Measurements from ENCODE around the gene ABCA13. TPM values are rescaled to one million over a fixed set of nuclear protein-coding genes. Genes with fewer than 3 reads are reported as not detected.

Gene ABCA13
- total RNA-seq, 1 experiment from 2014 or later: not detected

DNA sequence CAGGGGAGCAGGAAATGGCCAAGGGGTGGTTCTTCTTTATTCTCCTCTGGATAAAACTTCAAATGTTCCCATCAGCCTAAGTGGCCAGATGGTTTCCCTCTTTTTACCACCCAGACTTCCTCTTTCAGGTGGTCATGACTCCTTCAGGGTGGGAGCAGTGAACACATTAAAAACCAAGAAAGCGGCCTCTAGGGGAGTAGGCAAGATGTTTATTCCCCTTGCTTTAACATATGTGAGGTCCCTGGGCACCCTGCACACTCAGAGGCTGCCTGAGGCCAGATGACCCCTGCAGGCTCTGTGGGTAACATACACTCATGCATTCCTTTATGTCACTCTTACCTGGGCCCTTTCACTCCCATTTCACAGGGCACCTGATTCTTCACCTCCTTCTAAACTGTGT lies 357.4 kb downstream of the ABCA13 start (continued):
- TF ChIP-seq, protein P1, sequence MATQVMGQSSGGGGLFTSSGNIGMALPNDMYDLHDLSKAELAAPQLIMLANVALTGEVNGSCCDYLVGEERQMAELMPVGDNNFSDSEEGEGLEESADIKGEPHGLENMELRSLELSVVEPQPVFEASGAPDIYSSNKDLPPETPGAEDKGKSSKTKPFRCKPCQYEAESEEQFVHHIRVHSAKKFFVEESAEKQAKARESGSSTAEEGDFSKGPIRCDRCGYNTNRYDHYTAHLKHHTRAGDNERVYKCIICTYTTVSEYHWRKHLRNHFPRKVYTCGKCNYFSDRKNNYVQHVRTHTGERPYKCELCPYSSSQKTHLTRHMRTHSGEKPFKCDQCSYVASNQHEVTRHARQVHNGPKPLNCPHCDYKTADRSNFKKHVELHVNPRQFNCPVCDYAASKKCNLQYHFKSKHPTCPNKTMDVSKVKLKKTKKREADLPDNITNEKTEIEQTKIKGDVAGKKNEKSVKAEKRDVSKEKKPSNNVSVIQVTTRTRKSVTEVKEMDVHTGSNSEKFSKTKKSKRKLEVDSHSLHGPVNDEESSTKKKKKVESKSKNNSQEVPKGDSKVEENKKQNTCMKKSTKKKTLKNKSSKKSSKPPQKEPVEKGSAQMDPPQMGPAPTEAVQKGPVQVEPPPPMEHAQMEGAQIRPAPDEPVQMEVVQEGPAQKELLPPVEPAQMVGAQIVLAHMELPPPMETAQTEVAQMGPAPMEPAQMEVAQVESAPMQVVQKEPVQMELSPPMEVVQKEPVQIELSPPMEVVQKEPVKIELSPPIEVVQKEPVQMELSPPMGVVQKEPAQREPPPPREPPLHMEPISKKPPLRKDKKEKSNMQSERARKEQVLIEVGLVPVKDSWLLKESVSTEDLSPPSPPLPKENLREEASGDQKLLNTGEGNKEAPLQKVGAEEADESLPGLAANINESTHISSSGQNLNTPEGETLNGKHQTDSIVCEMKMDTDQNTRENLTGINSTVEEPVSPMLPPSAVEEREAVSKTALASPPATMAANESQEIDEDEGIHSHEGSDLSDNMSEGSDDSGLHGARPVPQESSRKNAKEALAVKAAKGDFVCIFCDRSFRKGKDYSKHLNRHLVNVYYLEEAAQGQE (IDR thresholded peaks at IDR 0.05; ENCODE audit: low read depth): no peak
- no peak for TF ChIP-seq SP1 (IDR thresholded peaks at IDR 0.05; ENCODE audit: low read depth)
- no peak for TF ChIP-seq EZH2phosphoT487 (IDR thresholded peaks at IDR 0.05; ENCODE audit: borderline replicate concordance)
- TF ChIP-seq ZBTB33 (IDR thresholded peaks at IDR 0.05; ENCODE audit: extremely low read depth, insufficient replicate concordance, low read length): no peak
- no peak for TF ChIP-seq ELF1 (IDR thresholded peaks at IDR 0.05; ENCODE audit: borderline replicate concordance, low read depth)
- TF ChIP-seq YY1 (IDR thresholded peaks at IDR 0.05; ENCODE audit: extremely low read depth, insufficient replicate concordance, low read depth, low read length): no peak
- no peak for TF ChIP-seq POLR2A (IDR thresholded peaks at IDR 0.05; ENCODE audit: borderline replicate concordance, extremely low read depth, insufficient read depth, insufficient read length)

DNA sequence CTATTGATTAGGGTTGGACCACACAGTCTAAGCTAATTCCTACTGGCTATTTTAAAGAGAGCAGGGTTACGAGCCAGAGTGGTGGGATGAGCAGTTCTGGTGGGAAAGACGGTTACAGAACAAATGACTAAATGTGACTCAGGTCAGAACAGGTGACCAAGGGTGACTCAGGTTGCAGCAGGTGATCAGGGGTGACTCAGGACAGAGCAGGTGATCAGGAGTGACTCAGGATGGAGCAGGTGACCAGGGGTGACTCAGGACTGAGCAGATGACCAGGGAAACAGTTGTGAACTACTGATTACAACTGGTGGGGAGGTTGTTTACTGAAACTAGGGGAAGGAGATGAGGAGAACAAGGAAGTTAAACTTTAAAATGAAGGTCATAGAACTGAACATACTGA lies 366.3 kb downstream of the ABCA13 start:
- H3K27ac ChIP-seq (ENCODE audit: low read depth, low read length): no peak overlapping the region
- no peak for ATAC-seq

More for the DNA sequence above, 366.3 kb downstream of the ABCA13 start:
- TF ChIP-seq EZH2phosphoT487 (IDR thresholded peaks at IDR 0.05; ENCODE audit: borderline replicate concordance): no peak
- no peak for TF ChIP-seq EGR1 (IDR thresholded peaks at IDR 0.05; ENCODE audit: low read depth)
- TF ChIP-seq FOSL1 (IDR thresholded peaks at IDR 0.05; ENCODE audit: low read depth): no peak
- no peak for TF ChIP-seq ELF1 (IDR thresholded peaks at IDR 0.05; ENCODE audit: borderline replicate concordance, low read depth)
- no peak for DNase-seq (ENCODE audit: low read depth, low spot score)
- no peaks in the 10 kb centered on the region for H3K36me3 ChIP-seq (ENCODE audit: control insufficient read depth in 1 of 2, insufficient read depth in 2 of 2, low read length in 2 of 2)
- H3K4me2 ChIP-seq (ENCODE audit: low read length): no peak overlapping the region
- no peaks in the 10 kb centered on the region for H4K20me1 ChIP-seq (ENCODE audit: insufficient read depth)
- ChIA-PET CTCF (no interaction called here), POLR2A (no interaction called here), RAD21 (ENCODE audit: low non-redundant PET in 1 of 2, low total read pairs in 2 of 2, uncharacterized antibody in 2 of 2, unreplicated experiment in 2 of 2) (no interaction called here)
- intact Hi-C loops (cut with micrococcal nuclease): no loop called here
- no peaks in the 10 kb centered on the region for H3K27me3 ChIP-seq (ENCODE audit: insufficient read depth, low read length)
- H2AFZ ChIP-seq (ENCODE audit: low read depth, low read length, poor library complexity, severe bottlenecking): no peak overlapping the region
- BruUV-seq (replicated peaks): no TSS peak
- no peaks in the 10 kb centered on the region for H3K4me1 ChIP-seq (ENCODE audit: control insufficient read depth in 1 of 2, insufficient read depth in 2 of 2, low read length in 2 of 2)
- H3K9me3 ChIP-seq (ENCODE audit: control insufficient read depth in 1 of 2, insufficient read depth in 1 of 2, low read depth in 1 of 2, low read length in 2 of 2): peaks cover 0 to 11% of the 10 kb centered on the region in 2 experiments; a peak in 1 of 4 replicates
- no peaks in the 10 kb centered on the region for H3K9me2 ChIP-seq (ENCODE audit: insufficient read depth)
- no peak overlapping the region for H3K9ac ChIP-seq (ENCODE audit: low read length)
- H3K4me3 ChIP-seq (replicated peaks in 1 of 2; ENCODE audit: low read depth in 1 of 2, low read length in 2 of 2): no peak overlapping the region
- no peaks in the 10 kb centered on the region for H3K79me2 ChIP-seq (ENCODE audit: insufficient read depth, low read length)
